DOHH2 (cell line): Measurements from ENCODE around the gene CENPO.

Source experiments
- H3F3A ChIP-seq: fragments of 200-600 bp; sonication (generic), shearing (Covaris generic); 2 replicates; pipeline ENCODE4 v1.6.0; 2016; ENCODE audit warnings: antibody characterized with exemption, mild to moderate bottlenecking; ENCODE audit not compliant: control insufficient read depth, insufficient read depth
- H3K27ac ChIP-seq: fragments of 200-600 bp; sonication (generic); 2 replicates; pipeline ENCODE4 v1.5.1; 2014; ENCODE audit warnings: low read depth, mild to moderate bottlenecking, low read length, moderate library complexity
- H3K27me3 ChIP-seq: fragments of 200-600 bp; sonication (generic); 2 replicates; pipeline ENCODE4 v1.6.1; 2014; ENCODE audit warnings: mild to moderate bottlenecking, low read length, mixed read lengths; ENCODE audit not compliant: control insufficient read depth
- H3K36me3 ChIP-seq: fragments of 200-600 bp; sonication (generic); 2 replicates; pipeline ENCODE4 v1.6.1; 2014; ENCODE audit warnings: mild to moderate bottlenecking, low read length, moderate library complexity, mixed read lengths; ENCODE audit not compliant: control insufficient read depth
- H3K4me1 ChIP-seq: fragments of 200-600 bp; sonication (generic); 2 replicates; pipeline ENCODE4 v1.6.1; 2014; ENCODE audit warnings: mild to moderate bottlenecking, low read length, mixed read lengths; ENCODE audit not compliant: control insufficient read depth
- H3K4me2 ChIP-seq: fragments of 200-600 bp; sonication (generic); 2 replicates; pipeline ENCODE4 v1.6.0; 2014; ENCODE audit warnings: mild to moderate bottlenecking, low read length, moderate library complexity
- H3K4me3 ChIP-seq: fragments of 200-600 bp; sonication (generic); 2 replicates; pipeline ENCODE4 v1.5.1; 2014; ENCODE audit warnings: mild to moderate bottlenecking, low read length, mixed read lengths
- H3K79me2 ChIP-seq: fragments of 200-600 bp; sonication (generic); 2 replicates; pipeline ENCODE4 v1.6.1; 2014; ENCODE audit warnings: mild to moderate bottlenecking, low read length, mixed read lengths; ENCODE audit not compliant: control insufficient read depth
- H3K9me2 ChIP-seq: fragments of 200-600 bp; sonication (generic); replicated peaks from 2 replicates; pipeline ENCODE4 v1.6.1; 2014; ENCODE audit warnings: mild to moderate bottlenecking, low read length, mixed read lengths; ENCODE audit not compliant: control insufficient read depth
- H3K9me3 ChIP-seq: fragments of 200-600 bp; sonication (generic); 2 replicates; pipeline ENCODE4 v1.6.1; 2014; ENCODE audit warnings: antibody characterized with exemption, low read length, mixed read lengths; ENCODE audit not compliant: control insufficient read depth, insufficient read depth
- H4K20me1 ChIP-seq: fragments of 200-600 bp; sonication (generic); 2 replicates; pipeline ENCODE4 v1.6.0; 2014; ENCODE audit warnings: low read depth, mild to moderate bottlenecking, antibody characterized with exemption, low read length, moderate library complexity; ENCODE audit not compliant: control insufficient read depth, insufficient read depth
- CTCF ChIP-seq: fragments of 200-600 bp; sonication (generic); IDR thresholded peaks from one replicate; pipeline ENCODE4 v1.5.1; 2014; ENCODE audit warnings: antibody characterized with exemption, mild to moderate bottlenecking, low read depth, low read length; ENCODE audit not compliant: poor library complexity, severe bottlenecking
- EZH2phosphoT487 ChIP-seq: fragments of 200-600 bp; sonication (generic); IDR thresholded peaks from 2 replicates; pipeline ENCODE4 v1.6.1; 2017; ENCODE audit warnings: borderline replicate concordance, mild to moderate bottlenecking, antibody characterized with exemption, low read length, moderate library complexity, mixed read lengths

CENPO gene

GRCh38 chr2:24871852-24872333 is 78.7 kb downstream of the CENPO start:
- peaks cover 26% of the 10 kb centered on the region for H3K79me2 ChIP-seq
- H3K9me2 ChIP-seq = no peaks in the 10 kb centered on the region
- H3K4me1 ChIP-seq = no peaks in the 10 kb centered on the region
- H3K27ac ChIP-seq = no peak overlapping the region
- no peaks in the 10 kb centered on the region for H3K9me3 ChIP-seq
- H3F3A ChIP-seq = no peaks in the 10 kb centered on the region
- H3K27me3 ChIP-seq = no peaks in the 10 kb centered on the region
- peaks cover 27% of the 10 kb centered on the region for H3K36me3 ChIP-seq
- peaks cover 1% of the 10 kb centered on the region; the same call in 1 of the 2 replicates for H4K20me1 ChIP-seq
- no peak overlapping the region for H3K4me3 ChIP-seq
- TF ChIP-seq CTCF = no peak
- no peak for TF ChIP-seq EZH2phosphoT487
- H3K4me2 ChIP-seq = no peak overlapping the region
